Body of pancreas (tissue), 4 donors: Measurements from ENCODE around the gene ETS2. TPM values are rescaled to one million over a fixed set of nuclear protein-coding genes. Genes with fewer than 3 reads are reported as not detected.
A peak's percentile ranks its signal among the peaks of the same experiment; 100 is the strongest.

Experiments
- ATAC-seq: fragments of 150-250 bp; one replicate; pipeline ENCODE4 v1.9.1; 2016
- DNase-seq, 4 donors: peaks; one replicate each; pipeline ENCODE4 v3.0.0-alpha.2; 2019
- H3K27ac ChIP-seq, 4 donors: fragments of 200-600 bp; sonication (generic); 1 replicate in 3 of 4; 2 replicates in 1 of 4; pipeline versions ENCODE4 v1.5.1 to v1.6.1; 2016 to 2019; ENCODE audit warnings: mild to moderate bottlenecking in 1 of 4, mixed read lengths in 1 of 4, moderate library complexity in 1 of 4
- H3K27me3 ChIP-seq, 2 donors: fragments of 200-600 bp; sonication (generic); one replicate each; pipeline ENCODE4 v1.6.0; 2016; ENCODE audit warnings: mild to moderate bottlenecking in 1 of 2
- H3K36me3 ChIP-seq, 2 donors: fragments of 200-600 bp; sonication (generic); replicated peaks in 1 of 2; 2 replicates each; pipeline ENCODE4 v1.5.1; 2016; ENCODE audit warnings: low read depth in 2 of 2; ENCODE audit not compliant: insufficient read depth in 1 of 2
- H3K4me1 ChIP-seq: fragments of 200-600 bp; sonication (generic); one replicate; pipeline ENCODE4 v1.6.0; 2016
- H3K4me3 ChIP-seq, 2 donors: fragments of 200-600 bp; sonication (generic); 1 replicate in 1 of 2; 2 replicates in 1 of 2; pipeline ENCODE4 v1.5.1; 2016 to 2019
- H3K9me3 ChIP-seq, 3 donors: fragments of 200-600 bp; sonication (generic); 1 replicate in 2 of 3; 2 replicates in 1 of 3; pipeline ENCODE4 v1.5.1; 2016
- POLR2A ChIP-seq, 3 donors: fragments of 450-650 bp; IDR thresholded peaks; one replicate each; pipeline ENCODE4 v1.6.1; 2016; ENCODE audit warnings: antibody characterized with exemption in 3 of 3, mild to moderate bottlenecking in 2 of 3
- WGBS, 2 donors: methylation state at CpG; one replicate each; pipeline ENCODE4 v1.1.5; 2017; 5-methylcytosine and 5-hydroxymethylcytosine counted together
- intact Hi-C: fragments of 100-400 bp; cut with DNase I; formaldehyde crosslinking; loops from one replicate; pipeline ENCODE4 v1.15.1; 2023
- total RNA-seq, 2 donors: library from RNA; depleted of rRNA; stranded (reverse); fragments of >200 nt; gene quantifications; one replicate each; pipeline ENCODE4 v1.1.0, GENCODE V29; 2016
- TF ChIP-seq, protein P1 (sequence below), 7 experiments: fragments of 450-650 bp in 4 of 7; fragments of 200-600 bp in 3 of 7; sonication (generic) in 3 of 7; IDR thresholded peaks; one replicate each; pipeline ENCODE4 v1.5.1; 2016 to 2019; ENCODE audit warnings: antibody characterized with exemption in 7 of 7

The ETS2 gene
- total RNA-seq, 2 donors from 2014 or later, result 17.9 to 25.7 TPM

DNA sequence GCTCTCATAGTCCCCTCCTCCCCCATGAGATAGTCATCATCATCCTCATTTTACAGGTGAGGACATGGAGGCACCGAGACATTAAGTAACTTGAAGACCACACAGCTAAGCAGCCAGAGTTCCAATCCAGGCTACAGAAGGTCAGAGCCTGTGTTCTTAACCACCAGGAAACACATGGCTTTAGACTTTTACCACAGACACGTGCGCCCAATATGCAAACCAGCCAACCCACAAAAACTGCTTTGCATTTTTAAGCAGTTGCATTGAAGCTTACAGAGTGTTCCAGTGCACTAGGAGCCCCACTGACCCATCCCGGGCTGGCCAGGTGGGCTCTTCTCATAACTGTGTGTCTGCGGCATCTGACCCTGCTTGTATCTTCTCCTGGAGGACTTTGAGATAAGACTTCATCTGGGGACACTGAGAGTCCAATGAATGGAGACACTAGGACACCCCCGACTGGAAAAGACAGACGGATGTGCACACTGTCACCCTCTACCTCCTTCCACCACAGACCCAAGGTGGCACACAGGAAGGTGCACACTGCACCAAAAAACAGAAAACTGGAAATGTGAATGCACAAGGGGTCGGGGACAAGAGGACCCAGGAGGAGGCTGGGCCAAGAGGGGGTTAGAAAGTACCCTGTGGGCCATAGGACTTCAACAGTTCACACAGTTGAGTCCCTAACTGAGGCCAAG, 56.4 kb downstream of the ETS2 start:
- TF ChIP-seq, protein P1, sequence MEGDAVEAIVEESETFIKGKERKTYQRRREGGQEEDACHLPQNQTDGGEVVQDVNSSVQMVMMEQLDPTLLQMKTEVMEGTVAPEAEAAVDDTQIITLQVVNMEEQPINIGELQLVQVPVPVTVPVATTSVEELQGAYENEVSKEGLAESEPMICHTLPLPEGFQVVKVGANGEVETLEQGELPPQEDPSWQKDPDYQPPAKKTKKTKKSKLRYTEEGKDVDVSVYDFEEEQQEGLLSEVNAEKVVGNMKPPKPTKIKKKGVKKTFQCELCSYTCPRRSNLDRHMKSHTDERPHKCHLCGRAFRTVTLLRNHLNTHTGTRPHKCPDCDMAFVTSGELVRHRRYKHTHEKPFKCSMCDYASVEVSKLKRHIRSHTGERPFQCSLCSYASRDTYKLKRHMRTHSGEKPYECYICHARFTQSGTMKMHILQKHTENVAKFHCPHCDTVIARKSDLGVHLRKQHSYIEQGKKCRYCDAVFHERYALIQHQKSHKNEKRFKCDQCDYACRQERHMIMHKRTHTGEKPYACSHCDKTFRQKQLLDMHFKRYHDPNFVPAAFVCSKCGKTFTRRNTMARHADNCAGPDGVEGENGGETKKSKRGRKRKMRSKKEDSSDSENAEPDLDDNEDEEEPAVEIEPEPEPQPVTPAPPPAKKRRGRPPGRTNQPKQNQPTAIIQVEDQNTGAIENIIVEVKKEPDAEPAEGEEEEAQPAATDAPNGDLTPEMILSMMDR (IDR thresholded peaks at IDR 0.05), result no peak
- TF ChIP-seq POLR2A (IDR thresholded peaks at IDR 0.05), result no peak
- 66 to 70% methylated on average over 8 of the region's 8 CpGs for whole genome bisulfite sequencing, 2 donors
- H3K4me3 ChIP-seq, result no peak overlapping the region
- ATAC-seq, result no peak
- H3K27ac ChIP-seq, result no peak overlapping the region
- intact Hi-C loops, result no loop called here
- no peaks in the 10 kb centered on the region for H3K36me3 ChIP-seq
- H3K4me1 ChIP-seq, result no peaks in the 10 kb centered on the region
- no peak for DNase-seq
- H3K27me3 ChIP-seq, result no peaks in the 10 kb centered on the region
- no peaks in the 10 kb centered on the region for H3K9me3 ChIP-seq

DNA sequence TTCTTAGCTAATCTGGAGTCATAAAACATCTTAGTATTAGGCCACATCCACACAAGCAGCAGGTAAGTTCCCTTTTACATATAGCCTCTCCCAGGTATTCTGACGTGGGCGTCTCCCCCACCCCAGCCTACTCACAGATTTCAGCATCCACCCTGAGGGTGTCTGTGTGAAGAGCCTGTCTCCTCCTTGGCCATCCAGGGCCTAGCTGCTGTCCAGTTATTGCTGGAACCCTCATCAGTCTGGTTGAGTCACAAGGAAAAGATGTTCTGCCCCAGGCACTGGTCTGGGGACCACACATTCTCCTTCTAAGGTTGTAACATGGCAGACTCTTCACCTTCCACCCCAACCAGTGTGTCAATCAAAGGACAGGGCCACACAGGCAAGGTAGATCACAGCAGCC, 57.6 kb downstream of the ETS2 start:
- DNase-seq (no peak), ATAC-seq (no peak)
- Histone ChIP-seq H3K27me3 (no peaks in the 10 kb centered on the region), H3K4me1 (no peaks in the 10 kb centered on the region), H3K27ac (no peak overlapping the region), H3K4me3 (no peak overlapping the region), H3K9me3 (no peaks in the 10 kb centered on the region), H3K36me3 (no peaks in the 10 kb centered on the region)
- 88 to 89% methylated on average over 2 of the region's 2 CpGs for WGBS, 2 donors
- no peak for TF ChIP-seq POLR2A (IDR thresholded peaks at IDR 0.05)
- TF ChIP-seq, protein P1 (IDR thresholded peaks at IDR 0.05), result no peak
- intact Hi-C loops, result no loop called here

DNA sequence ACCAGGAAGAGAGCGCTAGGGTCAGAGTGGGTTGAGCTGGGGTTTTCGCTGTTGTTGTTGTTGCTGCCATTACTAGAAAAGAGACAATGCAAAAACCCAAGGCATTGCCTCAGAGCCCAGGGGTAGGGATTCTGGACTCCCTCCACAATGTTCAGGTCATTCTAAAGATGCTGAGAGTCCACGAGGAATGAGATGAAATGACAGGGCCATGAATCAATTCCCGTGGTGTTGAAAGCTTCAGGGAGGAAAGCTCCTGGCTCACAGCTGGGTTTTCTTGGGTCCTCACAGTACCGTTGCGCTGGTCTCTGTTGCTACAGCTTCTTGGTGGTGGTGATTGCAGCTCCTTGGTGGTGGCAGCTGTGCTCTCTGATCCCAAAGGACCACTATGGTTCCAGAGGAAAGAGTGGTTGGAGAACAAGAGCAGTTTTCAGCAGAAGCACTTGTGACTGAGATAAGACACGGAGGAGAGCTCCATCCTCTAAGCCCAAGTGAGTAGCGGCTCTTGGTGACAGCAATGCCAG, 58.2 kb downstream of the ETS2 start:
- no peaks in the 10 kb centered on the region for H3K27me3 ChIP-seq
- DNase-seq (no peak), ATAC-seq (no peak)
- no peaks in the 10 kb centered on the region for H3K4me1 ChIP-seq
- intact Hi-C loops, result no loop called here
- no peaks in the 10 kb centered on the region for H3K36me3 ChIP-seq
- TF ChIP-seq POLR2A (IDR thresholded peaks at IDR 0.05), result no peak
- TF ChIP-seq, protein P1 (IDR thresholded peaks at IDR 0.05), result no peak
- WGBS, 2 donors, result 78 to 90% methylated on average over 8 of the region's 8 CpGs
- no peak overlapping the region for H3K4me3 ChIP-seq
- no peaks in the 10 kb centered on the region for H3K9me3 ChIP-seq
- H3K27ac ChIP-seq, result no peak overlapping the region

DNA sequence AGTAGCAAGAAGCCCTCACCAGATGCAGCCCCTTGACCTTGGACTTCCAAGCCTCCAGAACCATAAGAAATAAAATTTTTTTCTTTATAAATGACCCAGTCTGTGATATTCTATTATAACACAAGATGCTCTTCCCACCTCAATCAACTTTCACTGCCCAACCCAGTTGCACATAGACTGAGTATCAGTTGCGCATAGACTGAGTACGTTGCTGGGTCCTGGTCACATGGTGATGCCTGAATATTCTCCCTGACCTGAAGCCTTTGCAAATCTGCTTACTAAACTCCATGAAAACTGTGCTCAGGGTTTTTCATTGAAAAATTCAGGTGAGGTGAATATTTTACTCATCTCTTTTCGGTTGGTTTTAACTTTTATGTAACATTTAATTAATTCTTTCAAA, 59.2 kb downstream of the ETS2 start:
- ATAC-seq (no peak), DNase-seq (no peak)
- no peak overlapping the region for H3K27ac ChIP-seq
- H3K9me3 ChIP-seq, result no peaks in the 10 kb centered on the region
- no peaks in the 10 kb centered on the region for H3K27me3 ChIP-seq
- 64 to 80% methylated on average over 3 of the region's 3 CpGs for WGBS, 2 donors
- H3K4me3 ChIP-seq, result no peak overlapping the region
- no peaks in the 10 kb centered on the region for H3K4me1 ChIP-seq
- intact Hi-C loops, result no loop called here
- no peaks in the 10 kb centered on the region for H3K36me3 ChIP-seq
- TF ChIP-seq, protein P1 (IDR thresholded peaks at IDR 0.05), result no peak
- no peak for TF ChIP-seq POLR2A (IDR thresholded peaks at IDR 0.05)

DNA sequence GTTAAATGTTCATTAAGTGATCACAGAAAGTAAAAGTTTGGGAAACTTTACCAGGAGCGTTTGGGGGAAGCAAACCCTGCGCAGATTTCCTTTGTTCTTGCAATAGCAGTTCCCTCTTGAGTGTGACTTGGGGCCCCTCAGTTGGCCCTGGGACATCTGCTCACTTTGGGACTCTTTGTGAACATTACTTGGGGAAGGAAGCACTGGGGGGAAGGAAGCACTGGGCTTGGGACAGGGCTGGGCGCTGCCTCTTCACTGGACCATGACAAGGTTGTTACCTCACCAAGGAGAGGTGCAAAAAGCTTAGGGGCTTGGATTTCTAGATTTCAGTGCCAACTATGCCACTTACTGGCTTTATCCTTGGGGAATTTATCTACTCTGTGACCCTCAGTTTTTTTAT, 63.5 kb downstream of the ETS2 start:
- no peaks in the 10 kb centered on the region for H3K36me3 ChIP-seq
- no peaks in the 10 kb centered on the region for H3K9me3 ChIP-seq
- DNase-seq (peak in 1 of 4 donors; percentile 11), ATAC-seq (no peak)
- no peaks in the 10 kb centered on the region for H3K27me3 ChIP-seq
- intact Hi-C loops, result no loop called here
- WGBS, 2 donors, result 66 to 83% methylated on average over 3 of the region's 3 CpGs
- no peak overlapping the region for H3K27ac ChIP-seq
- H3K4me3 ChIP-seq, result no peak overlapping the region
- TF ChIP-seq, protein P1 (IDR thresholded peaks at IDR 0.05), result no peak
- no peak for TF ChIP-seq POLR2A (IDR thresholded peaks at IDR 0.05)
- no peaks in the 10 kb centered on the region for H3K4me1 ChIP-seq
